ENCODE results near the gene ESRP2. TPM values are rescaled to one million over a fixed set of nuclear protein-coding genes. Genes with fewer than 3 reads are reported as not detected.

The ESRP2 gene
- total RNA-seq, 1 donor from 2014 or later: 25.5 TPM

GRCh38 chr16:68230176-68230571 is 5.8 kb downstream of the ESRP2 start:
- TF ChIP-seq CTCF (conservative IDR thresholded peaks at IDR 0.05; ENCODE audit: low read depth, low read length): no peak
- no peak for DNase-seq (ENCODE audit: low read depth)

GRCh38 chr16:68229431-68230175 is 6.3 kb downstream of the ESRP2 start:
- no peak for DNase-seq (ENCODE audit: low read depth)

More at GRCh38 chr16:68230176-68230571, 5.8 kb downstream of the ESRP2 start:
- no peak overlapping the region for H3K4me3 ChIP-seq (ENCODE audit: low read depth, low read length)

GRCh38 chr16:68228652-68229051 is 7.3 kb downstream of the ESRP2 start:
- no peak for TF ChIP-seq CTCF (conservative IDR thresholded peaks at IDR 0.05; ENCODE audit: low read depth, low read length)
- H3K4me3 ChIP-seq (ENCODE audit: low read depth, low read length): no peak overlapping the region
- no peak for DNase-seq (ENCODE audit: low read depth)

More at GRCh38 chr16:68229431-68230175, 6.3 kb downstream of the ESRP2 start:
- peak; percentile 92 for TF ChIP-seq CTCF (conservative IDR thresholded peaks at IDR 0.05; ENCODE audit: low read depth, low read length)
- H3K4me3 ChIP-seq (ENCODE audit: low read depth, low read length): no peak overlapping the region

- TF ChIP-seq CTCF (conservative IDR thresholded peaks at IDR 0.05; ENCODE audit: low read depth, low read length): no peak
- H3K4me3 ChIP-seq (ENCODE audit: low read depth, low read length): no peak overlapping the region
- no peak for DNase-seq (ENCODE audit: low read depth)
Measured at GRCh38 chr16:68227850-68228553, 7.9 kb downstream of the ESRP2 start.

- no peak for TF ChIP-seq CTCF (conservative IDR thresholded peaks at IDR 0.05; ENCODE audit: low read depth, low read length)
- H3K4me3 ChIP-seq (ENCODE audit: low read depth, low read length): no peak overlapping the region
- no peak for DNase-seq (ENCODE audit: low read depth)
Measured at GRCh38 chr16:68227183-68227793, 8.6 kb downstream of the ESRP2 start.

GRCh38 chr16:68226116-68226515 is 9.8 kb downstream of the ESRP2 start:
- H3K4me3 ChIP-seq (ENCODE audit: low read depth, low read length): no peak overlapping the region

More at GRCh38 chr16:68226116-68226515, 9.8 kb downstream of the ESRP2 start:
- DNase-seq (ENCODE audit: low read depth): no peak
- TF ChIP-seq CTCF (conservative IDR thresholded peaks at IDR 0.05; ENCODE audit: low read depth, low read length): no peak

Measured in epithelial cell of proximal tubule (primary cell).